GM12878 (cell line): ENCODE data around the gene SEPTIN11. TPM values are rescaled to one million over a fixed set of nuclear protein-coding genes. Genes with fewer than 3 reads are reported as not detected.

Source experiments
- ATAC-seq: fragments of 200-7000 bp; cut with Tn5 transposase; 3 replicates; pipeline ENCODE4 v1.9.1; 2020; ENCODE audit warnings: mild to moderate bottlenecking, moderate library complexity
- BruUV-seq: library from RNA; stranded (reverse); fragments of 400-500 nt; replicated peaks from 2 replicates; lab custom pipeline; 2021; lab: Mats Ljungman, UMichigan
- CTCF ChIA-PET: fragments of 300-600 bp; sonication (Branson Sonifier 250); formaldehyde crosslinking; extraction: SDS; loops from one replicate; lab custom pipeline; 2021; ENCODE audit warnings: inconsistent platforms; lab: Yijun Ruan, JAX
- POLR2A ChIA-PET: fragments of 350-600 bp; formaldehyde crosslinking; extraction: SDS; loops from one replicate; lab custom pipeline; 2021; ENCODE audit warnings: inconsistent platforms; lab: Charles Lee
- RAD21 ChIA-PET: fragments of 300-600 bp; sonication (Branson Sonifier 250); formaldehyde crosslinking; loops from one replicate; lab custom pipeline; 2023; ENCODE audit warnings: antibody characterized with exemption; ENCODE audit not compliant: unreplicated experiment; lab: Charles Lee
- SMC1A ChIA-PET: fragments of 300-600 bp; sonication (Branson Sonifier 250); formaldehyde crosslinking; loops from one replicate; lab custom pipeline; 2023; ENCODE audit not compliant: unreplicated experiment, uncharacterized antibody; lab: Charles Lee
- DNase-seq: peaks from one replicate; pipeline ENCODE4 v3.0.0-alpha.2; 2011; ENCODE audit warnings: low read depth, low spot score
- FAIRE-seq: peaks from 3 replicates; lab custom pipeline; 2011; peaks lifted over from hg19 to GRCh38; lab: Jason Lieb, UNC
- H2AFZ ChIP-seq: 2 replicates; pipeline ENCODE4 v1.6.0; 2011; ENCODE audit warnings: low read depth, low read length, control low read depth; ENCODE audit not compliant: control insufficient read depth
- H3K27ac ChIP-seq: 2 replicates; pipeline ENCODE4 v1.5.1; 2011; ENCODE audit warnings: control low read depth; ENCODE audit not compliant: control insufficient read depth, insufficient read depth
- H3K27me3 ChIP-seq, 2 experiments: replicated peaks in 1 of 2; 2 replicates each; pipeline versions ENCODE4 v1.6.0 to v1.6.1; 2011; ENCODE audit warnings: low read length in 1 of 2; ENCODE audit not compliant: control insufficient read depth in 2 of 2, insufficient read depth in 2 of 2
- H3K36me3 ChIP-seq, 2 experiments: 2 replicates each; pipeline ENCODE4 v1.5.1; 2011; ENCODE audit warnings: low read length in 1 of 2; ENCODE audit not compliant: control insufficient read depth in 2 of 2, insufficient read depth in 2 of 2
- H3K4me1 ChIP-seq: 2 replicates; pipeline ENCODE4 v1.6.1; 2011; ENCODE audit warnings: mild to moderate bottlenecking, low read length, moderate library complexity, mixed read lengths; ENCODE audit not compliant: control insufficient read depth, insufficient read depth
- H3K4me2 ChIP-seq: 2 replicates; pipeline ENCODE4 v1.6.0; 2011; ENCODE audit warnings: control low read depth; ENCODE audit not compliant: control insufficient read depth, insufficient read depth
- H3K4me3 ChIP-seq: fragments of 200-600 bp; sonication (generic); 2 replicates; pipeline ENCODE4 v1.5.1; 2016
- H3K79me2 ChIP-seq: 2 replicates; pipeline ENCODE4 v1.6.0; 2011; ENCODE audit warnings: low read length; ENCODE audit not compliant: control insufficient read depth, insufficient read depth
- H3K9ac ChIP-seq: 2 replicates; pipeline ENCODE4 v1.8.0; 2011; ENCODE audit warnings: low read length, control low read depth, mixed read lengths; ENCODE audit not compliant: control insufficient read depth, insufficient read depth
- H3K9me3 ChIP-seq: replicated peaks from 3 replicates; pipeline ENCODE4 v1.5.1; 2011; ENCODE audit warnings: mild to moderate bottlenecking, low read length; ENCODE audit not compliant: control insufficient read depth, insufficient read depth
- H4K20me1 ChIP-seq: 2 replicates; pipeline ENCODE4 v1.6.0; 2011; ENCODE audit not compliant: control insufficient read depth, insufficient read depth
- FOS ChIP-seq: IDR thresholded peaks from 3 replicates; pipeline ENCODE4 v1.6.1; 2011; ENCODE audit warnings: borderline replicate concordance; ENCODE audit not compliant: insufficient read length; ENCODE audit errors: extremely low read depth
- IRF3 ChIP-seq: fragments of 450-650 bp; IDR thresholded peaks from 2 replicates; pipeline ENCODE4 v1.6.1; 2014; ENCODE audit warnings: mild to moderate bottlenecking
- RELA ChIP-seq: fragments of 450-650 bp; IDR thresholded peaks from 2 replicates; pipeline ENCODE4 v1.8.0; 2014; ENCODE audit warnings: borderline replicate concordance; ENCODE audit not compliant: partially characterized antibody
- in situ Hi-C: fragments of 300-500 bp; cut with MboI; formaldehyde crosslinking; loops from 9 replicates; pipeline ENCODE4 v1.14.3; 2018; ENCODE audit warnings: mixed read lengths
- intact Hi-C: fragments of 100-400 bp; cut with micrococcal nuclease; formaldehyde crosslinking; loops from one replicate; pipeline ENCODE4 v1.14.2; 2022; ENCODE audit not compliant: unreplicated experiment
- polyA plus RNA-seq, 11 experiments: library from polyadenylated mRNA; depleted of rRNA in 4 of 11; unstranded in 6 of 11; stranded (reverse) in 5 of 11; fragments of >200 nt; fragmentation: Nextera tagmentation in 4 of 11; fragmentation: Illumina TruSeq in 1 of 11; extraction: Ambion mirVana in 4 of 11; extraction: Trizol in 1 of 11; gene quantifications; 1 replicate in 1 of 11; 2 replicates in 10 of 11; pipeline versions ENCODE4 v1.2.1 to v1.2.3, GENCODE V29; 2011 to 2016; ENCODE audit warnings: inconsistent platforms in 2 of 11, missing spikeins in 2 of 11, low read depth in 1 of 11
- total RNA-seq, 4 experiments: library from RNA; depleted of rRNA in 3 of 4; stranded (reverse); fragments of >200 nt in 3 of 4; fragmentation: Illumina TruSeq in 1 of 4; extraction: Trizol in 1 of 4; gene quantifications; 2 replicates each; pipeline versions ENCODE4 v1.2.1 to v1.2.3, GENCODE V29; 2013 to 2021
- TF ChIP-seq, protein P1 (sequence below): fragments of 450-650 bp; IDR thresholded peaks from 2 replicates; pipeline ENCODE4 v1.6.1; 2017; ENCODE audit warnings: mild to moderate bottlenecking, low read depth, inconsistent platforms; ENCODE audit not compliant: poor library complexity, severe bottlenecking

The SEPTIN11 gene
- total and polyA plus RNA-seq, 10 of the 15 experiments (the other 5 are each of a cell fraction or from before 2014, with no cell fraction given), result 24.7 to 160 (median 91.3) TPM

GRCh38 chr4:76909711-76910110 lies 39.8 kb upstream of the SEPTIN11 start (continued):
- TF ChIP-seq, protein P1, sequence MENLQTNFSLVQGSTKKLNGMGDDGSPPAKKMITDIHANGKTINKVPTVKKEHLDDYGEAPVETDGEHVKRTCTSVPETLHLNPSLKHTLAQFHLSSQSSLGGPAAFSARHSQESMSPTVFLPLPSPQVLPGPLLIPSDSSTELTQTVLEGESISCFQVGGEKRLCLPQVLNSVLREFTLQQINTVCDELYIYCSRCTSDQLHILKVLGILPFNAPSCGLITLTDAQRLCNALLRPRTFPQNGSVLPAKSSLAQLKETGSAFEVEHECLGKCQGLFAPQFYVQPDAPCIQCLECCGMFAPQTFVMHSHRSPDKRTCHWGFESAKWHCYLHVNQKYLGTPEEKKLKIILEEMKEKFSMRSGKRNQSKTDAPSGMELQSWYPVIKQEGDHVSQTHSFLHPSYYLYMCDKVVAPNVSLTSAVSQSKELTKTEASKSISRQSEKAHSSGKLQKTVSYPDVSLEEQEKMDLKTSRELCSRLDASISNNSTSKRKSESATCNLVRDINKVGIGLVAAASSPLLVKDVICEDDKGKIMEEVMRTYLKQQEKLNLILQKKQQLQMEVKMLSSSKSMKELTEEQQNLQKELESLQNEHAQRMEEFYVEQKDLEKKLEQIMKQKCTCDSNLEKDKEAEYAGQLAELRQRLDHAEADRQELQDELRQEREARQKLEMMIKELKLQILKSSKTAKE, result no peak
- TF ChIP-seq RELA, result no peak

DNA sequence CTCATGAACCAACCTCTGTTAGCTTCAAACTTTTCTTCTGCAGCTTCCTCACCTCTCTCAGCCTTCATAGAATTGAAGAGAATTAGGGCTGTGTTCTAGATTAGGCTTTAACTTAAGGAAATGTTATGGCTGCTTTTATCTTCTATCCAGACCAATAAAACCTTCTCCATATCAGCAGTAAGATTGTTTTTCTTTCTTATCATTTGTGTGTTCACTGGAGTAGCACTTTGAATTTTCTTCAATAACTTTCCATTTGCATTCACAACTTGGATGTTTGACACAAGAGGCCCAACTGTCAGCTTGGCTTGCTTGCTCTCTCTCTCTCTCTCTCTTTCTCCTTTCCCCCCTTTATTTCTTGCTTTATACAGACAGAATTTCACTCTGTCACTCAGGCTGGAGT lies 28.8 kb upstream of the SEPTIN11 start:
- CTCF ChIA-PET, result interaction anchor here (0.6 kb wide), 1 partner anchor 165 kb away, joined by 3 read pairs; no protein-coding TSS in a partner anchor
- in situ Hi-C loops, result no loop called here

More for the DNA sequence above, 28.8 kb upstream of the SEPTIN11 start:
- Histone ChIP-seq H3K9me3 (no peaks in the 10 kb centered on the region), H3K79me2 (no peaks in the 10 kb centered on the region), H3K4me3 (no peak overlapping the region), H3K36me3 (no peaks in the 10 kb centered on the region), H4K20me1 (no peaks in the 10 kb centered on the region), H3K4me1 (no peaks in the 10 kb centered on the region), H3K9ac (no peak overlapping the region), H3K27me3 (no peaks in the 10 kb centered on the region)
- DNase-seq, result no peak
- RAD21 ChIA-PET, result interaction anchor here (1.0 kb wide), 1 partner anchor 68 kb away, joined by 3 read pairs; no protein-coding TSS in a partner anchor
- no peak for ATAC-seq
- SMC1A ChIA-PET, result interaction anchor here (0.6 to 1.2 kb wide), 2 partner anchors 10 to 62 kb away, joined by 3 read pairs; no protein-coding TSS in a partner anchor
- intact Hi-C loops, result no loop called here
- POLR2A ChIA-PET, result no interaction called here
- no peak for TF ChIP-seq IRF3
- TF ChIP-seq FOS, result no peak
- TF ChIP-seq, all 136 proteins: peak for 0
- H2AFZ ChIP-seq, result no peak overlapping the region
- no peak for FAIRE-seq
- H3K4me2 ChIP-seq, result no peak overlapping the region
- H3K27ac ChIP-seq, result no peak overlapping the region
- no TSS peak for BruUV-seq
